GM19452 (cell line): ENCODE results near the gene STARD8.

Experiments
- ATAC-seq: cut with Tn5 transposase; IDR thresholded peaks from one replicate; pipeline ENCODE4 v1.9.1; 2021; ENCODE audit not compliant: unreplicated experiment

The STARD8 gene

GRCh38 chrX:68748030-68748429 lies 100.6 kb downstream of the STARD8 start:
- ATAC-seq, result no peak

DNA sequence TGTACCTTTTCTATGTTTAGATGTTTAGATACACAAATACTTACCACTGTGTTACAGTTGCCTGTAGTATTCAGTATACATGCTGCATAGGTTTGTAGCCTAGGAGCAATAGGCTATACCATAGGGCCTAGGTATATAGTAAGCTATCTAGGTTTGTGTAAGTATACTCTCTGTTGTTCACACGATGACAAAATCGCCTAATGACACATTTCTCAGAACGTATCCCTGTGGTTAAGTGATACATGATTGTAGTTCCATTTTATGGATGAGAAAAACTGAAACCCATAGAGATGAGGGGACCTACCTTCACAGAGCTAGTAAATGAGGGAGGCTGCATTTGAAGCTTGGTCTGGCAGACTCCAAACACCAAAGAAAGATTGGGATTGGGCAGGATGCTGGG lies 102.0 kb downstream of the STARD8 start:
- no peak for ATAC-seq

DNA sequence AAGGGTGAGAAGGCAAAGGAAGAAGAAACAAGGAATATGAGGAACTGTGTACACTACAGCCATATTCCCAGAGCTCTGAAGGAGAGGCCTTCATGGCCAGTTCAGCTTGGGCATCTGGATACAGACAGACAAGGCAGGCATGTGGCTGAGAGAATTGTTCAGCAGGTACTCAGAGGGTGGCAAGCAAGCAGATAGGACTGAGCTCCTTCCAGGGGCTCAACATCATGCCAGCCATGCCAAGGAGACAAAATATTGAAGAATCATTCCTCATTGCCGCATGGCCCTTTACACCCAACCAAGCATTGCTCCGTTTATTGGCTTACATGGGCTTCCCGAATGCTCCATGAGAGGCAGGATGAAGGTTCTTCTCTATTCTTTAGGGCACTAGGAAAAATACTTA lies 102.8 kb downstream of the STARD8 start:
- ATAC-seq, result no peak

DNA sequence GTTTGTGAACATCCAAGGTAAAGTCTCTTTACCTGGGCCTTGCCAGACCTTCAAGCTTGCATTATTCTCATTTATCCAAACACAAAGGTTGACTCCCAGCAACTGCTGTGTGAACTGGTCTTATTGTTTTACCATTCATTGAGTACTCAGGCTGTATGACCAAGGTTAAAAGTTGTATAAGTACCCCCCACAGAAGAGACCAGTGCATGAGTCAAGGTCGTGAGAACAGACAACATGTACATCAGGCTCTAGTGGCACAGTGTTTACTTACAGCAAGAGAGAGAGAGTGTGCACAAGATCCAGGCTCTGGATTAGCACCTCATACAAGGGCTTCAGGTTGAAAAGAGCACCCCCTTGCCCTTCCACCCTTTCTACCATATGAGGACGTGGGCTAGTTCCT lies 103.9 kb downstream of the STARD8 start:
- ATAC-seq, result no peak

DNA sequence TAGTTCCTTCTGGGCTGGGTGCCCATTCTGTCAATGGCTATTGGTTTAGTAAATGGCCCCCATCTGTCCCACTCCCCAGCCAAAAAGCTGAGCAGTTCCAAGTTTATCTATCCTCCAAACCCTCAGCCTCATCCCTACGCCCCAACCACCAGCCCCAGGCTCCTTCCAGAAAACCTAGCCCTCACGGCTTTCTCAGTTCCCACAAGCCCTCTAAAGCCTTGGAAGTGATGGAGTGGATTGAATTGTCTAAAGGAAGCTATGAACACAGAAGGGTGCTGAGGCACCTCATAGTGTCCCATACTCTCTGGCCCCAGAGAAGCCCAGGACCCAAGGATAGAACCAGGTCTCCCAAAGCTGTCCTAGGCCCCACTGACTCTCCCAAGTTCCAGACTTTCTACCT lies 105.8 kb downstream of the STARD8 start:
- ATAC-seq, result no peak

GRCh38 chrX:68754406-68754805 lies 106.9 kb downstream of the STARD8 start:
- ATAC-seq, result no peak

- ATAC-seq, result no peak
Measured at GRCh38 chrX:68755616-68756125, 108.2 kb downstream of the STARD8 start.

GRCh38 chrX:68757331-68757730 lies 109.9 kb downstream of the STARD8 start:
- ATAC-seq, result no peak

GRCh38 chrX:68757731-68758130 lies 110.3 kb downstream of the STARD8 start:
- no peak for ATAC-seq

- no peak for ATAC-seq
Measured at GRCh38 chrX:68758671-68759070, 111.2 kb downstream of the STARD8 start.

- ATAC-seq, result no peak
Measured at GRCh38 chrX:68761086-68761485, 113.6 kb downstream of the STARD8 start.

GRCh38 chrX:68762766-68763165 lies 115.3 kb downstream of the STARD8 start:
- ATAC-seq, result no peak

GRCh38 chrX:68763481-68763880 lies 116.0 kb downstream of the STARD8 start:
- no peak for ATAC-seq
